MCF 10A (cell line): ENCODE measurements around the gene ZNF492. TPM values are rescaled to one million over a fixed set of nuclear protein-coding genes. Genes with fewer than 3 reads are reported as not detected.
"Not testable (repeated sequence)": the region's sequence is repeated elsewhere in the genome, so short reads cannot be mapped to it uniquely, and the experiment has no call there.

ENCODE experiments used
- Bru-seq: library from RNA; stranded (reverse); fragments of 400-500 nt; gene quantifications from one replicate; lab custom pipeline; 2021; lab: Mats Ljungman, UMichigan
- BruChase-seq, 2 experiments: library from RNA; stranded (reverse); fragments of 400-500 nt; gene quantifications; one replicate each; lab custom pipeline; 2021; lab: Mats Ljungman, UMichigan
- BruUV-seq: library from RNA; stranded (reverse); fragments of 400-500 nt; replicated peaks from 2 replicates; lab custom pipeline; 2021; lab: Mats Ljungman, UMichigan
- CTCF ChIA-PET: fragments of 300-600 bp; sonication (Branson Sonifier 250); formaldehyde crosslinking; extraction: SDS; loops from one replicate; lab custom pipeline; 2021; ENCODE audit warnings: antibody characterized with exemption, inconsistent platforms; lab: Yijun Ruan, JAX
- POLR2A ChIA-PET: fragments of 300-600, 350-650 bp; sonication (Branson Sonifier 250); formaldehyde crosslinking; extraction: SDS; loops from one replicate; lab custom pipeline; 2020; ENCODE audit warnings: antibody characterized with exemption, inconsistent platforms; lab: Yijun Ruan, JAX
- DNase-seq: peaks from one replicate; pipeline ENCODE4 v3.0.0-alpha.2; 2018; ENCODE audit not compliant: unreplicated experiment
- H3K27ac Mint-ChIP-seq: one replicate; pipeline ENCODE4 v1.8.0; 2022; ENCODE audit warnings: mild to moderate bottlenecking, low read depth, mixed read lengths; ENCODE audit not compliant: unreplicated experiment
- H3K27me3 Mint-ChIP-seq: one replicate; pipeline ENCODE4 v1.8.0; 2022; ENCODE audit warnings: mixed read lengths; ENCODE audit not compliant: insufficient read depth, unreplicated experiment
- H3K36me3 Mint-ChIP-seq: one replicate; pipeline ENCODE4 v1.8.0; 2022; ENCODE audit warnings: mild to moderate bottlenecking, moderate library complexity, mixed read lengths; ENCODE audit not compliant: insufficient read depth, unreplicated experiment
- H3K4me1 Mint-ChIP-seq: one replicate; pipeline ENCODE4 v1.8.0; 2022; ENCODE audit warnings: mixed read lengths; ENCODE audit not compliant: insufficient read depth, unreplicated experiment
- H3K4me3 Mint-ChIP-seq: one replicate; pipeline ENCODE4 v1.8.0; 2022; ENCODE audit warnings: mild to moderate bottlenecking, moderate library complexity, mixed read lengths; ENCODE audit not compliant: unreplicated experiment
- H3K9me3 Mint-ChIP-seq: one replicate; pipeline ENCODE4 v1.8.0; 2022; ENCODE audit warnings: mixed read lengths; ENCODE audit not compliant: unreplicated experiment
- intact Hi-C: fragments of 100-400 bp; cut with micrococcal nuclease; formaldehyde crosslinking; loops from 2 replicates; pipeline ENCODE4 v1.14.1; 2022
- long read RNA-seq: library from polyadenylated mRNA; stranded (forward); transcript quantifications from one replicate; pipeline ENCODE4 v2.0.0, GENCODE V29; 2022
- total RNA-seq: library from RNA; stranded (reverse); gene quantifications from 2 replicates; pipeline ENCODE4 v1.2.3, GENCODE V29; 2022
- TF ChIP-seq, protein P1 (sequence below): fragments of 200-600 bp; IDR thresholded peaks from one replicate; pipeline ENCODE4 v1.8.0; 2022; ENCODE audit warnings: antibody characterized with exemption, mild to moderate bottlenecking; ENCODE audit not compliant: unreplicated experiment

ZNF492 gene
- total RNA-seq (not detected in 2 replicates), Bru-seq, nascent RNA (not detected), BruChase-seq, experiment 1, labeled RNA remaining after a 6-hour chase (not detected), BruChase-seq, experiment 2, labeled RNA remaining after a 2-hour chase (not detected)
- long read RNA-seq = 0 reads

DNA sequence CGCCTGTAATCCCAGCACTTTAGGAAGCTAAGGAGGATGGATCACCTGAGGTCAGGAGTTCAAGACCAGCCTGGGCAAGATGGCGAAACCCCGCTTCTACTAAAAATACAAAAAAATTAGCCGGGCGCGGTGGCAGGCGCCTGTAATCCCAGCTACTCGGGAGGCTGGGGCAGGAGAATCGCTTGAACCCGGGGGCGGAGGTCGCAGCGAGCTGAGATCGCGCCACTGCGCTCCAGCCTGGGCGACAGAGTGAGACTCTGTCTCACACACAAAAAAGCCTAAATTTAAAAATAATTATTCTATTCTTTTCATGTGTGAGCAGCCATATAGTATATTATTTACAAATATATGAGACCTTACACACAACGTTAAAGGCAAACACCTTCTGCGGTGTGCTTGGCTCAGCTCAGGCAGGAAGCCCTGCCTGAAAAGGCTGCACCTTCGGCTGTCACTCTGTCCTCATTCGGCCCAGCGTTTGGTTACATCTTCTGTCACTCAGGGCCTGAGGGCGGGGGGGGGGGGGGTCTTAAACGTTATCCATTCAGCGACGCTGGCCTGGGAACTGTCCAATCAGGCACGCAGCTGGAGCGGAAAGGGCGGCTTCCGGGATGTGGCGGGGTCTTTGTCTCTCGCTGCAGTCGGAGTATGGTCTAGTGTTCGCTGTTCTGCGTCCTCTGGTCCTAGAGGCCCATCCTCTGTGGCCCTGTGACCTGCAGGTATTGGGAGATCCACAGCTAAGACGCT is at the start of gene ZNF492:
TSS of gene ZNF492 (plus strand) at position 619 of the 744 bp plus-strand sequence. CDS start 19,076 bp downstream, outside the sequence.
- H3K27me3 Mint-ChIP-seq, intact Hi-C loops, DNase-seq, H3K36me3 Mint-ChIP-seq, H3K27ac Mint-ChIP-seq, H3K9me3 Mint-ChIP-seq, H3K4me1 Mint-ChIP-seq, BruUV-seq, H3K4me3 Mint-ChIP-seq, POLR2A ChIA-PET: not testable (repeated sequence)
- CTCF ChIA-PET = interaction anchor here (0.6 kb wide), 2 partner anchors 440 to 986 kb away, joined by 3 read pairs; no protein-coding TSS in a partner anchor

DNA sequence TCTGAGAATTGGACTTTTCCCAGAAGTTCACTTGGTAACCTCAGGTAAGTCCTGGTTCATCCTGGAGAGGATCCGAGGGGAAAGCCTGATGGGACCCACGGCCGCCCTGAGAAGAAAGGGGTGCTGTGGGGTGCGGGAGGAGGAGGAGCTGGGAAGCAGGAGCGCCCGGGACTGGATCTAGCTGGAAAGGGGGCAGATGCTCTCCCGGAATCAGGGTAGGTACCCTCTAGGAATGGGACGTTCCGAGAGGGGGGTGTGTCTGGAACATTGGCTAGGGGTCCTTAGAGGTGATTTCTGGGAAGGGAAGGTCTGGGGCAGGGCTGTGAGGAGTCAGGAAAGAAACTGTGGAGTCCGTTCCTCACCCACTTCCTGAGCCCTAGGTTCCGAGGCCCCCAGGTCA is 38.7 kb upstream of the ZNF492 start:
- H3K36me3 Mint-ChIP-seq = no peaks in the 10 kb centered on the region
- H3K4me1 Mint-ChIP-seq = no peaks in the 10 kb centered on the region
- POLR2A ChIA-PET = no interaction called here
- H3K9me3 Mint-ChIP-seq = peaks cover 28% of the 10 kb centered on the region
- DNase-seq = no peak
- intact Hi-C loops = no loop called here
- no TSS peak for BruUV-seq
- no peak overlapping the region for H3K4me3 Mint-ChIP-seq
- no peaks in the 10 kb centered on the region for H3K27me3 Mint-ChIP-seq
- CTCF ChIA-PET = interaction anchor here (0.6 kb wide), 1 partner anchor 676 kb away, joined by 3 read pairs; no protein-coding TSS in a partner anchor
- TF ChIP-seq, protein P1, sequence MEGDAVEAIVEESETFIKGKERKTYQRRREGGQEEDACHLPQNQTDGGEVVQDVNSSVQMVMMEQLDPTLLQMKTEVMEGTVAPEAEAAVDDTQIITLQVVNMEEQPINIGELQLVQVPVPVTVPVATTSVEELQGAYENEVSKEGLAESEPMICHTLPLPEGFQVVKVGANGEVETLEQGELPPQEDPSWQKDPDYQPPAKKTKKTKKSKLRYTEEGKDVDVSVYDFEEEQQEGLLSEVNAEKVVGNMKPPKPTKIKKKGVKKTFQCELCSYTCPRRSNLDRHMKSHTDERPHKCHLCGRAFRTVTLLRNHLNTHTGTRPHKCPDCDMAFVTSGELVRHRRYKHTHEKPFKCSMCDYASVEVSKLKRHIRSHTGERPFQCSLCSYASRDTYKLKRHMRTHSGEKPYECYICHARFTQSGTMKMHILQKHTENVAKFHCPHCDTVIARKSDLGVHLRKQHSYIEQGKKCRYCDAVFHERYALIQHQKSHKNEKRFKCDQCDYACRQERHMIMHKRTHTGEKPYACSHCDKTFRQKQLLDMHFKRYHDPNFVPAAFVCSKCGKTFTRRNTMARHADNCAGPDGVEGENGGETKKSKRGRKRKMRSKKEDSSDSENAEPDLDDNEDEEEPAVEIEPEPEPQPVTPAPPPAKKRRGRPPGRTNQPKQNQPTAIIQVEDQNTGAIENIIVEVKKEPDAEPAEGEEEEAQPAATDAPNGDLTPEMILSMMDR = no peak
- H3K27ac Mint-ChIP-seq = no peak overlapping the region

DNA sequence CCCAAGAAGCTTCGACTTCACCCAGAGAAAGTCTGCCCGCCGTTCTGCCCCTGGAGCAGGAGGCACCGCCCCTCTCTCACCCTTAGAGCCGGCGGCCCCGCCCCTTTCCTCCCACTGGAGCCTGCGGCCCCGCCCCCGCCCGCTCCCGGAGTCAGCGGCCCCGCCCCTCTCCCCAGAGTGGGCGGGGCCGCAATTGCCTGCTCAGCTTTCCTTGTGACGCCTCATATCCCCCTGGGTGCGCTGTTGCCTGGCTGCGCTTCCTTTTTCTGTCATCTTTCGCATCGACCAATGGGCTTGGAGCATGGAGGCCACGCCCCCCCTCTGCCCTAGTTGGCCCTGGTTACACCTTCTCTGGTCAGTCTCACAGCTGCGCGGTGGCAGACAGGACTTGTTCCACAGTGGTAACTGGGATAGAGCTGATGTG is 38.2 kb upstream of the ZNF492 start:
- TF ChIP-seq, protein P1 = no peak
- BruUV-seq = no TSS peak
- ChIA-PET CTCF (interaction anchor here (0.6 kb wide), 1 partner anchor 675 kb away, joined by 3 read pairs; no protein-coding TSS in a partner anchor), POLR2A (no interaction called here)
- H3K36me3 Mint-ChIP-seq = no peaks in the 10 kb centered on the region
- H3K27me3 Mint-ChIP-seq = no peaks in the 10 kb centered on the region
- no peak overlapping the region for H3K27ac Mint-ChIP-seq
- intact Hi-C loops = no loop called here
- H3K4me3 Mint-ChIP-seq = no peak overlapping the region
- H3K9me3 Mint-ChIP-seq = peaks cover 28% of the 10 kb centered on the region
- no peaks in the 10 kb centered on the region for H3K4me1 Mint-ChIP-seq
- DNase-seq = no peak

DNA sequence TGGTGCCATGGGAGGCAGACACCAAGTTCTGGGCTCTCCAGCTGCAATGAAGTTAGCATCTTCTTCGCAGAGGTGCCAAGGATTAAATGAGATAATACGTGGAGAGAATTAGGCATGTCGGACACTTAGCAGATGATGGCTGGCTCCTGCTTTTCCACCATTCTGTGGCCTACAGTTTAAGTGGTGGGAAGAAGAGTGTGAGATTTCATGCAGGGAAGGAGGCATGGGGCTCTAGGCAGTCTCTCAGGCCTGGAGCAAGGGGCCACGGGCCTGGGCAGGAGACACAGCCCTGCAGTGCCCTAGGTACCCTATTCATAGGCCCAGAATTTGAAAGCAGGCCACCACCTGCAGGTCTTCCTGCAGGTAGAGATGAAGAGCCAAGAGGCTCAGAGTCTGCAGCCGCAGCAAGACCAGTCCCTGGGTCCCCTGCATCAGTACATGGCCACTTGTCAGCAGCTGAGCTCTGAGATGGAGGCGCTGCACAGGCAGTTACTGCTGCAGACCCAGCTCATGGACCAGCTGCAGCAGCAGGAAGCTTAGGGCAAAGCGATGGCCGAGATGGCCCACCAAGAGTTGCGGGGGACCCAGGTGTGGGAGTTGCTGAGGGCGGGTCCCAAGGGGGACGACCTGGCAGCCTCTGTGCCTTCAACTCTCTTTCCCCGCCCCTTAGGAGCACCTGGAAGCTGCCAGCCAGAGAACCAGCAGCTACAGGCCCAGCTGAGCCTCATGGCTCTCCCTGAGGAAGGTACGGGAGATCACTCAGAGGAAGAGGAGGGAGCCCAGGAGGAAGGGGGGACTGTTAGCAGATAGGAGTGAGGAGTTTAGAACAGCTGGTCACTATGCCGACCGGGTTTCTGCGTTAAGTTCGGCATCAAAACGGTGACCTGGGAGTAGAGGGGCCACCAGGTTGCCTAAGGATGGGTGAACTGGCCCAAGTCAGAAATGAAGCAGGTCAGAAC is 33.2 kb upstream of the ZNF492 start:
- intact Hi-C loops = no loop called here
- BruUV-seq = no TSS peak
- DNase-seq = no peak
- TF ChIP-seq, protein P1 = no peak
- Mint-ChIP-seq H3K27ac (no peak overlapping the region), H3K36me3 (no peaks in the 10 kb centered on the region), H3K9me3 (peaks cover 35% of the 10 kb centered on the region), H3K27me3 (no peaks in the 10 kb centered on the region), H3K4me1 (no peaks in the 10 kb centered on the region), H3K4me3 (no peak overlapping the region)
- ChIA-PET POLR2A (no interaction called here), CTCF (no interaction called here)
